Ovary (tissue), 9 donors: ENCODE results near the gene ALPK1. TPM values are rescaled to one million over a fixed set of nuclear protein-coding genes. Genes with fewer than 3 reads are reported as not detected.

Experiments
- DNase-seq, 5 donors: peaks; one replicate each; pipeline ENCODE4 v3.0.0-alpha.2; 2019 to 2020
- H3K27ac ChIP-seq, 2 donors: fragments of 200-600 bp; one replicate each; pipeline versions ENCODE4 v1.5.1 to v1.8.0; 2019 to 2022
- H3K27me3 ChIP-seq: fragments of 200-600 bp; one replicate; pipeline ENCODE4 v1.8.0; 2022
- H3K36me3 ChIP-seq: fragments of 200-600 bp; sonication (generic); one replicate; pipeline ENCODE4 v1.5.1; 2019
- H3K4me1 ChIP-seq: one replicate; pipeline ENCODE4 v1.8.1; 2013; ENCODE audit warnings: mild to moderate bottlenecking, moderate library complexity; ENCODE audit not compliant: insufficient read depth
- H3K4me3 ChIP-seq: fragments of 200-600 bp; sonication (generic); one replicate; pipeline ENCODE4 v1.5.1; 2017
- H3K9me3 ChIP-seq, 2 donors: fragments of 200-600 bp in 1 of 2; sonication (generic) in 1 of 2; one replicate each; pipeline versions ENCODE4 v1.5.1 to v1.8.1; 2013 to 2019; ENCODE audit warnings: mild to moderate bottlenecking in 1 of 2, moderate library complexity in 1 of 2
- CTCF ChIP-seq, 3 donors: fragments of 450-650 bp in 2 of 3; fragments of 200-600 bp in 1 of 3; IDR thresholded peaks; one replicate each; pipeline versions ENCODE4 v1.5.1 to v1.8.0; 2016 to 2022; ENCODE audit warnings: antibody characterized with exemption in 3 of 3, mild to moderate bottlenecking in 1 of 3
- EP300 ChIP-seq: sonication (generic); formaldehyde crosslinking; IDR thresholded peaks from one replicate; pipeline ENCODE4 v1.6.1; 2017; ENCODE audit warnings: antibody characterized with exemption
- POLR2A ChIP-seq: fragments of 450-650 bp; IDR thresholded peaks from one replicate; pipeline ENCODE4 v1.6.1; 2017; ENCODE audit warnings: antibody characterized with exemption, mild to moderate bottlenecking, moderate library complexity
- WGBS, 3 donors: extraction: QIAGEN DNeasy Blood & Tissue Kit in 1 of 3; methylation state at CpG; one replicate each; pipeline versions ENCODE4 v1.1.5 to v1.1.7; 2013 to 2017; 5-methylcytosine and 5-hydroxymethylcytosine counted together
- intact Hi-C, 4 donors: fragments of 100-400 bp; cut with DNase I; formaldehyde crosslinking; loops; one replicate each; pipeline versions ENCODE4 v1.11.0 to v1.15.1; 2022 to 2023
- polyA plus RNA-seq, 2 donors: library from polyadenylated mRNA; stranded (reverse); fragments of 200-250 nt in 1 of 2; fragments of 350-450 nt in 1 of 2; fragmentation: Illumina TruSeq in 1 of 2; extraction: RNeasy Lipid Tissue Mini Kit (QIAGEN cat#74804) in 1 of 2; gene quantifications; one replicate each; pipeline ENCODE4 v1.2.3, GENCODE V29; 2013 to 2014
- total RNA-seq, 7 donors: library from RNA; depleted of rRNA in 2 of 7; stranded (reverse); fragments of >200 nt in 2 of 7; fragmentation: NEBNext Ultra II Directional in 3 of 7; extraction: Animal tissue kit (Norgen Biotek cat#: 25700) in 3 of 7; gene quantifications; one replicate each; pipeline versions ENCODE4 v1.1.0 to v1.2.4, GENCODE V29; 2016 to 2023
- donor health status: DM: no; HTN: no; CAD: no; lungs with moderate emphysema.
- donor health status: DM: no; HTN: no; CAD: no.
- donor health status: Bipolar disorder and iron deficiency.
- donor health status: DM: yes; HTN: yes; CAD: no.
- donor health status: DM: no; HTN: no; CAD: no.
- donor health status: DM: yes; HTN: yes; CAD: no.

The ALPK1 gene
- total and polyA plus RNA-seq, 9 donors, result 6.8 to 33.6 (median 21.3) TPM

GRCh38 chr4:112329672-112330375, 32.7 kb downstream of the ALPK1 start:
- intact Hi-C loops, result no loop called here
- no peak overlapping the region for H3K4me3 ChIP-seq
- H3K36me3 ChIP-seq, result no peaks in the 10 kb centered on the region
- no peak for DNase-seq
- WGBS, 3 donors, result 90 to 91% (median 91%) methylated on average over 5 of the region's 5 CpGs
- H3K27ac ChIP-seq, result no peak overlapping the region
- H3K27me3 ChIP-seq, result no peaks in the 10 kb centered on the region
- TF ChIP-seq EP300 (no peak), POLR2A (no peak), CTCF (IDR thresholded peaks at IDR 0.05) (no peak)
- H3K4me1 ChIP-seq, result no peaks in the 10 kb centered on the region
- no peaks in the 10 kb centered on the region for H3K9me3 ChIP-seq

GRCh38 chr4:112330921-112331320, 33.8 kb downstream of the ALPK1 start:
- 92 to 98% (median 94%) methylated on average over 4 of the region's 4 CpGs for WGBS, 3 donors

GRCh38 chr4:112332398-112332797, 35.2 kb downstream of the ALPK1 start:
- no peak for DNase-seq
- intact Hi-C loops, result no loop called here
- TF ChIP-seq POLR2A (no peak), EP300 (no peak), CTCF (IDR thresholded peaks at IDR 0.05) (no peak)
- H3K27me3 ChIP-seq, result no peaks in the 10 kb centered on the region
- no peaks in the 10 kb centered on the region for H3K4me1 ChIP-seq
- H3K36me3 ChIP-seq, result no peaks in the 10 kb centered on the region
- H3K4me3 ChIP-seq, result no peak overlapping the region
- H3K27ac ChIP-seq, result no peak overlapping the region
- H3K9me3 ChIP-seq, result no peaks in the 10 kb centered on the region

More at GRCh38 chr4:112330921-112331320, 33.8 kb downstream of the ALPK1 start:
- H3K36me3 ChIP-seq, result no peaks in the 10 kb centered on the region
- H3K27me3 ChIP-seq, result no peaks in the 10 kb centered on the region
- no peak for TF ChIP-seq CTCF (IDR thresholded peaks at IDR 0.05)
- no peak for TF ChIP-seq EP300
- no peak for TF ChIP-seq POLR2A
- no peak overlapping the region for H3K4me3 ChIP-seq
- H3K4me1 ChIP-seq, result no peaks in the 10 kb centered on the region
- no peaks in the 10 kb centered on the region for H3K9me3 ChIP-seq
- no peak for DNase-seq
- intact Hi-C loops, result no loop called here
- no peak overlapping the region for H3K27ac ChIP-seq

- intact Hi-C loops, result no loop called here
- no peak for DNase-seq
- Histone ChIP-seq H3K4me3 (no peak overlapping the region), H3K36me3 (no peaks in the 10 kb centered on the region), H3K9me3 (no peaks in the 10 kb centered on the region), H3K27ac (no peak overlapping the region), H3K27me3 (no peaks in the 10 kb centered on the region), H3K4me1 (no peaks in the 10 kb centered on the region)
- 82 to 84% (median 84%) methylated on average over 6 of the region's 6 CpGs for WGBS, 3 donors
- TF ChIP-seq EP300, result no peak
- TF ChIP-seq POLR2A, result no peak
- TF ChIP-seq CTCF (IDR thresholded peaks at IDR 0.05), result no peak
Measured at GRCh38 chr4:112340023-112340422, 42.9 kb downstream of the ALPK1 start.
